H9 (cell line): ENCODE measurements around the gene AFMID. TPM values are rescaled to one million over a fixed set of nuclear protein-coding genes. Genes with fewer than 3 reads are reported as not detected.

Experiments used
- DNase-seq: peaks from one replicate; pipeline ENCODE4 v3.0.0-alpha.2; 2017
- H2AFZ ChIP-seq: one replicate; pipeline ENCODE4 v1.6.1; 2013; ENCODE audit warnings: mild to moderate bottlenecking, low read length, control low read depth, moderate library complexity
- H2AK5ac ChIP-seq: 2 replicates; pipeline ENCODE4 v1.6.1; 2013; ENCODE audit warnings: low read length, control low read depth, mixed read lengths; ENCODE audit not compliant: insufficient read length
- H2BK120ac ChIP-seq: one replicate; pipeline ENCODE4 v1.6.1; 2013; ENCODE audit warnings: low read depth, mild to moderate bottlenecking, low read length, control low read depth, inconsistent platforms; ENCODE audit not compliant: poor library complexity, severe bottlenecking
- H2BK12ac ChIP-seq: 2 replicates; pipeline ENCODE4 v1.6.1; 2013; ENCODE audit warnings: low read length, control low read depth, mixed read lengths, low read depth; ENCODE audit not compliant: insufficient read length
- H2BK15ac ChIP-seq: 2 replicates; pipeline ENCODE4 v1.6.1; 2013; ENCODE audit warnings: low read depth, low read length, control low read depth
- H2BK20ac ChIP-seq: one replicate; pipeline ENCODE4 v1.6.1; 2013; ENCODE audit warnings: low read depth, mild to moderate bottlenecking, low read length, control low read depth, inconsistent platforms; ENCODE audit not compliant: poor library complexity, severe bottlenecking
- H2BK5ac ChIP-seq: 2 replicates; pipeline ENCODE4 v1.6.1; 2013; ENCODE audit warnings: low read length, control low read depth, mixed read lengths; ENCODE audit not compliant: insufficient read length
- H3K14ac ChIP-seq: 2 replicates; pipeline ENCODE4 v1.6.1; 2013; ENCODE audit warnings: low read length, control low read depth; ENCODE audit not compliant: insufficient read depth
- H3K18ac ChIP-seq: 2 replicates; pipeline ENCODE4 v1.6.1; 2013; ENCODE audit warnings: low read depth, mild to moderate bottlenecking, mixed read lengths, low read length, control low read depth; ENCODE audit not compliant: insufficient read length
- H3K23ac ChIP-seq: 2 replicates; pipeline ENCODE4 v1.6.1; 2013; ENCODE audit warnings: low read length, control low read depth, mixed read lengths, low read depth; ENCODE audit not compliant: insufficient read length
- H3K23me2 ChIP-seq: 2 replicates; pipeline ENCODE4 v1.6.1; 2013; ENCODE audit warnings: low read depth, mild to moderate bottlenecking, mixed read lengths, low read length, control low read depth; ENCODE audit not compliant: insufficient read length, poor library complexity, severe bottlenecking
- H3K27ac ChIP-seq: 2 replicates; pipeline ENCODE4 v1.5.1; 2013; ENCODE audit warnings: low read length, control low read depth, mixed read lengths, low read depth; ENCODE audit not compliant: insufficient read length
- H3K27me3 ChIP-seq: 2 replicates; pipeline ENCODE4 v1.6.1; 2013; ENCODE audit warnings: low read length, control low read depth, inconsistent platforms; ENCODE audit not compliant: insufficient read depth
- H3K4ac ChIP-seq: 2 replicates; pipeline ENCODE4 v1.6.1; 2013; ENCODE audit warnings: low read depth, mild to moderate bottlenecking, control low read depth, inconsistent platforms, low read length, moderate library complexity
- H3K4me1 ChIP-seq: 2 replicates; pipeline ENCODE4 v1.6.1; 2013; ENCODE audit warnings: low read length, control low read depth, inconsistent platforms; ENCODE audit not compliant: insufficient read depth
- H3K4me2 ChIP-seq: 2 replicates; pipeline ENCODE4 v1.6.1; 2013; ENCODE audit warnings: low read length, control low read depth, mixed read lengths; ENCODE audit not compliant: insufficient read length, insufficient read depth
- H3K56ac ChIP-seq: 2 replicates; pipeline ENCODE4 v1.6.1; 2013; ENCODE audit warnings: low read depth, mild to moderate bottlenecking, mixed read lengths, low read length, control low read depth; ENCODE audit not compliant: insufficient read length
- H3K79me1 ChIP-seq: 2 replicates; pipeline ENCODE4 v1.6.1; 2013; ENCODE audit warnings: low read depth, mild to moderate bottlenecking, moderate library complexity, low read length, control low read depth, inconsistent platforms; ENCODE audit not compliant: insufficient read depth, poor library complexity, severe bottlenecking
- H3K79me2 ChIP-seq: 2 replicates; pipeline ENCODE4 v1.6.1; 2013; ENCODE audit warnings: low read length, control low read depth, inconsistent platforms; ENCODE audit not compliant: insufficient read depth
- H3K9ac ChIP-seq: 2 replicates; pipeline ENCODE4 v1.6.1; 2013; ENCODE audit warnings: low read length, control low read depth, mixed read lengths; ENCODE audit not compliant: insufficient read length; ENCODE audit errors: extremely low read depth
- H3K9me3 ChIP-seq: one replicate; pipeline ENCODE4 v1.6.1; 2013; ENCODE audit warnings: low read depth, low read length, inconsistent platforms; ENCODE audit not compliant: control insufficient read depth
- H3T11ph ChIP-seq: one replicate; pipeline ENCODE4 v1.6.1; 2013; ENCODE audit warnings: mild to moderate bottlenecking, low read length, control low read depth, inconsistent platforms
- H4K20me1 ChIP-seq: one replicate; pipeline ENCODE4 v1.6.1; 2013; ENCODE audit not compliant: control insufficient read depth, insufficient read length, insufficient read depth
- H4K5ac ChIP-seq: 2 replicates; pipeline ENCODE4 v1.6.1; 2013; ENCODE audit warnings: low read depth, mild to moderate bottlenecking, mixed read lengths, low read length, control low read depth; ENCODE audit not compliant: insufficient read length
- H4K8ac ChIP-seq: replicated peaks from 2 replicates; pipeline ENCODE4 v1.6.1; 2013; ENCODE audit warnings: low read length, control low read depth, mixed read lengths, low read depth; ENCODE audit not compliant: insufficient read length
- H4K91ac ChIP-seq: 2 replicates; pipeline ENCODE4 v1.6.1; 2013; ENCODE audit warnings: low read depth, mild to moderate bottlenecking, moderate library complexity, mixed read lengths, low read length, control low read depth; ENCODE audit not compliant: insufficient read length
- H3K27ac Mint-ChIP-seq, 3 experiments: 2 replicates in 2 of 3; 3 replicates in 1 of 3; pipeline ENCODE4 v1.8.0; 2020 to 2021; ENCODE audit warnings: mixed read lengths in 3 of 3, mild to moderate bottlenecking in 1 of 3, moderate library complexity in 1 of 3
- H3K27me3 Mint-ChIP-seq: 2 replicates; pipeline ENCODE4 v1.8.0; 2021; ENCODE audit warnings: low read depth, mild to moderate bottlenecking, moderate library complexity, mixed read lengths
- H3K36me3 Mint-ChIP-seq, 3 experiments: 2 replicates in 2 of 3; 3 replicates in 1 of 3; pipeline ENCODE4 v1.8.0; 2020 to 2021; ENCODE audit warnings: low read depth in 3 of 3, mixed read lengths in 3 of 3; ENCODE audit not compliant: insufficient read depth in 1 of 3
- H3K4me1 Mint-ChIP-seq, 2 experiments: 2 replicates each; pipeline ENCODE4 v1.8.0; 2020; ENCODE audit warnings: mixed read lengths in 2 of 2
- H3K4me3 Mint-ChIP-seq, 2 experiments: 2 replicates in 1 of 2; 3 replicates in 1 of 2; pipeline ENCODE4 v1.8.0; 2020 to 2021; ENCODE audit warnings: mild to moderate bottlenecking in 2 of 2, mixed read lengths in 2 of 2, moderate library complexity in 1 of 2
- H3K9me3 Mint-ChIP-seq, 2 experiments: 2 replicates in 1 of 2; 3 replicates in 1 of 2; pipeline ENCODE4 v1.8.0; 2020; ENCODE audit warnings: mild to moderate bottlenecking in 2 of 2, mixed read lengths in 2 of 2, moderate library complexity in 1 of 2
- CTCF ChIP-seq: fragments of 200-600 bp; sonication (generic); conservative IDR thresholded peaks from 3 replicates; pipeline ENCODE4 v1.8.0; 2021; ENCODE audit warnings: antibody characterized with exemption, mild to moderate bottlenecking
- WGBS: extraction: QIAGEN DNeasy Blood & Tissue Kit; methylation state at CpG from one replicate; pipeline ENCODE4 v1.1.7; 2013; ENCODE audit warnings: missing lambda C conversion rate, low lambda C conversion rate, mixed read lengths; ENCODE audit not compliant: insufficient read length; ENCODE audit errors: extremely low coverage; 5-methylcytosine and 5-hydroxymethylcytosine counted together
- total RNA-seq: library from RNA; stranded (reverse); gene quantifications from 2 replicates; pipeline ENCODE4 v1.2.1, GENCODE V29; 2021

AFMID gene
- total RNA-seq, 1 experiment from 2014 or later, result 64.1 TPM

GRCh38 chr17:78242024-78242742, 55.0 kb downstream of the AFMID start:
- H3K18ac ChIP-seq, result no peak overlapping the region
- no peak for DNase-seq
- H3K27ac ChIP-seq, result no peak overlapping the region
- H3K79me2 ChIP-seq, result no peaks in the 10 kb centered on the region
- no peak overlapping the region for H4K8ac ChIP-seq
- no peak overlapping the region for H3K4me2 ChIP-seq
- no peak overlapping the region for H2BK5ac ChIP-seq
- no peak overlapping the region for H4K5ac ChIP-seq
- no peak overlapping the region for H3K14ac ChIP-seq
- H3K4me1 Mint-ChIP-seq, result peaks cover 5 to 17% of the 10 kb centered on the region in 2 experiments
- no peak overlapping the region for H2BK15ac ChIP-seq
- H4K91ac ChIP-seq, result no peak overlapping the region
- H2AFZ ChIP-seq, result no peak overlapping the region
- no peak overlapping the region for H2BK12ac ChIP-seq
- H3K27me3 Mint-ChIP-seq, result peaks cover 2% of the 10 kb centered on the region; the same call in 1 of the 2 replicates
- no peak for TF ChIP-seq CTCF
- H3K79me1 ChIP-seq, result no peaks in the 10 kb centered on the region
- no peak overlapping the region for H3K9ac ChIP-seq
- no peak overlapping the region for H3K27ac Mint-ChIP-seq
- no peak overlapping the region for H2BK120ac ChIP-seq
- no peaks in the 10 kb centered on the region for H3K27me3 ChIP-seq
- no peak overlapping the region for H3K23ac ChIP-seq
- no CpG with 5 or more reads among the region's 21 CpGs for WGBS
- H3K56ac ChIP-seq, result no peak overlapping the region
- no peaks in the 10 kb centered on the region for H4K20me1 ChIP-seq
- H3K4me1 ChIP-seq, result no peaks in the 10 kb centered on the region
- H3K4me3 Mint-ChIP-seq, result no peak overlapping the region
- H3K9me3 ChIP-seq, result no peaks in the 10 kb centered on the region
- H3K23me2 ChIP-seq, result no peaks in the 10 kb centered on the region
- peaks cover 2 to 5% (median 3%) of the 10 kb centered on the region in 3 experiments; a peak in 3 of 7 replicates for H3K36me3 Mint-ChIP-seq
- H2BK20ac ChIP-seq, result no peak overlapping the region
- peaks cover 4 to 10% of the 10 kb centered on the region in 2 experiments for H3K9me3 Mint-ChIP-seq
- no peak overlapping the region for H3K4ac ChIP-seq
- no peak overlapping the region for H2AK5ac ChIP-seq
- H3T11ph ChIP-seq, result no peak overlapping the region
